K562 (cell line): ENCODE data around the gene RIOK3. TPM values are rescaled to one million over a fixed set of nuclear protein-coding genes. Genes with fewer than 3 reads are reported as not detected.

Experiments
- CSDE1 ChIP-seq, 2 experiments: fragments of 450-650 bp; IDR thresholded peaks; 2 replicates each; pipeline ENCODE4 v1.6.1; 2016; ENCODE audit warnings: mild to moderate bottlenecking in 1 of 2
- EP300 ChIP-seq: IDR thresholded peaks from 2 replicates; pipeline ENCODE4 v1.6.1; 2012; ENCODE audit warnings: low read length, improper control_type of control experiment
- FOXM1 ChIP-seq, 2 experiments: fragments of 450-650 bp in 1 of 2; sonication (generic) in 1 of 2; formaldehyde crosslinking in 1 of 2; IDR thresholded peaks; 2 replicates each; pipeline versions ENCODE4 v1.6.1 to v1.9.0; 2017 to 2022; ENCODE audit warnings: low read depth in 2 of 2, mild to moderate bottlenecking in 2 of 2, missing genetic modification reagents in 1 of 2, moderate library complexity in 1 of 2
- GATAD2A ChIP-seq: fragments of 450-650 bp; IDR thresholded peaks from 2 replicates; pipeline ENCODE4 v1.6.1; 2017
- HCFC1 ChIP-seq: IDR thresholded peaks from 2 replicates; pipeline ENCODE4 v1.6.1; 2012; ENCODE audit warnings: low read depth, low read length, improper control_type of control experiment
- IRF9 ChIP-seq: fragments of 450-650 bp; IDR thresholded peaks from 2 replicates; pipeline ENCODE4 v1.6.1; 2016; ENCODE audit warnings: missing biosample characterization, missing genetic modification characterization
- LEF1 ChIP-seq: fragments of 450-650 bp; IDR thresholded peaks from 2 replicates; pipeline ENCODE4 v1.6.1; 2016; ENCODE audit warnings: mild to moderate bottlenecking
- NFIX ChIP-seq: fragments of 250-450 bp; sonication (Bioruptor Pico); IDR thresholded peaks from 2 replicates; pipeline ENCODE4 v1.4.0; 2020; ENCODE audit warnings: low read depth, mild to moderate bottlenecking, moderate library complexity
- POLR3G ChIP-seq: IDR thresholded peaks from 2 replicates; pipeline ENCODE4 v1.6.1; 2011; ENCODE audit not compliant: insufficient read length, insufficient replicate concordance; ENCODE audit errors: extremely low read depth
- PRMT5 ChIP-seq: sonication (generic); formaldehyde crosslinking; IDR thresholded peaks from 2 replicates; pipeline ENCODE4 v1.5.0; 2020; ENCODE audit warnings: missing genetic modification reagents
- TEAD1 ChIP-seq, 2 experiments: fragments of 450-650 bp in 1 of 2; sonication (generic) in 1 of 2; formaldehyde crosslinking; IDR thresholded peaks; 2 replicates each; pipeline versions ENCODE4 v1.4.0 to v1.8.0; 2020 to 2022; ENCODE audit warnings: mild to moderate bottlenecking in 2 of 2, missing genetic modification reagents in 1 of 2
- TFAP4 ChIP-seq: sonication (generic); formaldehyde crosslinking; IDR thresholded peaks from 2 replicates; pipeline ENCODE4 v1.8.0; 2022; ENCODE audit warnings: missing genetic modification reagents, mild to moderate bottlenecking, moderate library complexity, borderline replicate concordance
- THRAP3 ChIP-seq: fragments of 450-650 bp; IDR thresholded peaks from 2 replicates; pipeline ENCODE4 v1.6.1; 2016; ENCODE audit warnings: mild to moderate bottlenecking, inconsistent platforms, borderline replicate concordance
- polyA plus RNA-seq, 8 experiments: library from polyadenylated mRNA; depleted of rRNA in 4 of 8; stranded (reverse) in 5 of 8; unstranded in 3 of 8; fragments of >200 nt; fragmentation: Nextera tagmentation in 2 of 8; fragmentation: Illumina TruSeq in 1 of 8; extraction: Ambion mirVana in 2 of 8; extraction: Trizol in 1 of 8; gene quantifications; 2 replicates each; pipeline versions ENCODE4 v1.2.1 to v1.2.3, GENCODE V29; 2011 to 2014; ENCODE audit warnings: inconsistent platforms in 1 of 8, missing spikeins in 1 of 8
- total RNA-seq, 7 experiments: library from RNA; depleted of rRNA in 6 of 7; stranded (reverse); fragments of >200 nt in 6 of 7; fragmentation: Illumina TruSeq in 2 of 7; extraction: Trizol in 2 of 7; gene quantifications; 2 replicates each; pipeline versions ENCODE4 v1.2.1 to v1.2.3, GENCODE V29; 2011 to 2021; ENCODE audit warnings: low replicate concordance in 1 of 7
- TF ChIP-seq, protein P1 (sequence below): fragments of 150-350 bp; IDR thresholded peaks from 2 replicates; pipeline ENCODE4 v1.6.1; 2014; ENCODE audit warnings: low read depth, mild to moderate bottlenecking, low read length, borderline replicate concordance

The RIOK3 gene
- total and polyA plus RNA-seq, 9 of the 15 experiments (the other 6 are each of a cell fraction or from before 2014, with no cell fraction given), result 21.4 to 89.5 (median 62.9) TPM

DNA sequence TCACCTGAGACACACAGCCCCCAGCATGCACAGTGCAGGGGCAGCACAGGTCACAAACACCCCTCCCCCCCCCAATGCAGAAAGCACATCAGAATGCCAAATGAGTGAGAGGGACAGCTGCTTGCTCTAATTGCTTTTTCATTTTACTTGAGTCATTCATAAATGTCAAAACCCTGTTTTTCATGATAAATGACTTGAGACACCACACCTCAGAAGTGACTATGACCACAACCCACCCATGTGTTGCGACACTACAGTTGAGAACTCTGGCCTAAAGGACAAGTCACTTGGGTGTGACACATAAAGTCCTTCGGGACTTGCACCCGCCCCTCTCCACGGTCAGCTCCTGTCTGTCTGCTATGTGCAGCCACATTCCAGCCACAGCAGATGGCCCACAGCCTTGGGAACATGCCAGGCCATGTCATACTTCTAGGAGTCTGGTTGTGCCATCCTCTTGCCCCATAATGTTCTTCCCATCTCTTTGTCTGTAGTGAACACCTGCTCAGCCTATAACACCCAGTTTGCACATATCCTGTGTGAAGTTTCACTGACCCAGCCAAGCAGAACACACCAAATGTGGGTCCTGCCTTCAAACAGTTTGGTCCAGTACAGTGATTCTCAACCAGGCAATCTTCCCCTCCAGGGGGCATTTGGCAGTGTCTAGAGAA lies 30.2 kb upstream of the RIOK3 start (continued):
- peak; percentile 95 for TF ChIP-seq TFAP4
- no peak for TF ChIP-seq CSDE1 (IDR thresholded peaks at IDR 0.05)
- no peak for TF ChIP-seq POLR3G
- no peak for TF ChIP-seq THRAP3
- no peak; the same call in 1 of the 2 replicates for TF ChIP-seq HCFC1
- no peak for TF ChIP-seq FOXM1 (IDR thresholded peaks at IDR 0.05; ENCODE audit: low read depth)
- TF ChIP-seq FOXM1 (CRISPR knock-in tag; IDR thresholded peaks at IDR 0.05; ENCODE audit: low read depth), result no peak
- TF ChIP-seq TEAD1 (CRISPR knock-in tag; IDR thresholded peaks at IDR 0.05), result peak; percentile 6 to 97; a peak in 1 of 4 replicates
- peak; percentile 88 for TF ChIP-seq LEF1
- TF ChIP-seq, protein P1, sequence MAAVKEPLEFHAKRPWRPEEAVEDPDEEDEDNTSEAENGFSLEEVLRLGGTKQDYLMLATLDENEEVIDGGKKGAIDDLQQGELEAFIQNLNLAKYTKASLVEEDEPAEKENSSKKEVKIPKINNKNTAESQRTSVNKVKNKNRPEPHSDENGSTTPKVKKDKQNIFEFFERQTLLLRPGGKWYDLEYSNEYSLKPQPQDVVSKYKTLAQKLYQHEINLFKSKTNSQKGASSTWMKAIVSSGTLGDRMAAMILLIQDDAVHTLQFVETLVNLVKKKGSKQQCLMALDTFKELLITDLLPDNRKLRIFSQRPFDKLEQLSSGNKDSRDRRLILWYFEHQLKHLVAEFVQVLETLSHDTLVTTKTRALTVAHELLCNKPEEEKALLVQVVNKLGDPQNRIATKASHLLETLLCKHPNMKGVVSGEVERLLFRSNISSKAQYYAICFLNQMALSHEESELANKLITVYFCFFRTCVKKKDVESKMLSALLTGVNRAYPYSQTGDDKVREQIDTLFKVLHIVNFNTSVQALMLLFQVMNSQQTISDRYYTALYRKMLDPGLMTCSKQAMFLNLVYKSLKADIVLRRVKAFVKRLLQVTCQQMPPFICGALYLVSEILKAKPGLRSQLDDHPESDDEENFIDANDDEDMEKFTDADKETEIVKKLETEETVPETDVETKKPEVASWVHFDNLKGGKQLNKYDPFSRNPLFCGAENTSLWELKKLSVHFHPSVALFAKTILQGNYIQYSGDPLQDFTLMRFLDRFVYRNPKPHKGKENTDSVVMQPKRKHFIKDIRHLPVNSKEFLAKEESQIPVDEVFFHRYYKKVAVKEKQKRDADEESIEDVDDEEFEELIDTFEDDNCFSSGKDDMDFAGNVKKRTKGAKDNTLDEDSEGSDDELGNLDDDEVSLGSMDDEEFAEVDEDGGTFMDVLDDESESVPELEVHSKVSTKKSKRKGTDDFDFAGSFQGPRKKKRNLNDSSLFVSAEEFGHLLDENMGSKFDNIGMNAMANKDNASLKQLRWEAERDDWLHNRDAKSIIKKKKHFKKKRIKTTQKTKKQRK, result no peak
- TF ChIP-seq EP300, result peak; percentile 65
- no peak for TF ChIP-seq PRMT5 (CRISPR knock-in tag)
- peak; percentile 93 for TF ChIP-seq IRF9 (tag)
- no peak for TF ChIP-seq NFIX (CRISPR knock-in tag)
- no peak for TF ChIP-seq GATAD2A
